Tibial nerve (tissue), 4 donors: ENCODE results near the gene AANAT.

ENCODE experiments used
- CTCF ChIP-seq, 5 experiments: fragments of 200-600 bp in 3 of 5; fragments of 450-650 bp in 2 of 5; sonication (generic) in 3 of 5; IDR thresholded peaks; one replicate each; pipeline ENCODE4 v1.5.1; 2016 to 2019; ENCODE audit warnings: antibody characterized with exemption in 5 of 5, mild to moderate bottlenecking in 3 of 5, moderate library complexity in 2 of 5
- EP300 ChIP-seq, 2 donors: sonication (generic); formaldehyde crosslinking; IDR thresholded peaks; one replicate each; pipeline ENCODE4 v1.6.1; 2017; ENCODE audit warnings: antibody characterized with exemption in 2 of 2, mild to moderate bottlenecking in 1 of 2
- POLR2A ChIP-seq, 2 donors: fragments of 450-650 bp; IDR thresholded peaks; one replicate each; pipeline ENCODE4 v1.6.1; 2017; ENCODE audit warnings: antibody characterized with exemption in 2 of 2, mild to moderate bottlenecking in 2 of 2, moderate library complexity in 2 of 2

GRCh38 chr17:76434870-76435269 lies 32.5 kb upstream of the AANAT start:
- TF ChIP-seq CTCF (IDR thresholded peaks at IDR 0.05) (no peak), POLR2A (IDR thresholded peaks at IDR 0.05) (no peak), EP300 (IDR thresholded peaks at IDR 0.05) (no peak)
